Measurements from ENCODE around the gene ANTKMT. TPM values are rescaled to one million over a fixed set of nuclear protein-coding genes. Genes with fewer than 3 reads are reported as not detected.

ANTKMT gene
- total and polyA plus RNA-seq, 7 experiments from 2014 or later = 11.9 to 26.8 (median 14.7) TPM

GRCh38 chr16:764848-765487 is 44.0 kb downstream of the ANTKMT start:
- no peak overlapping the region for H3K27ac ChIP-seq (ENCODE audit: low read depth, low read length)
- intact Hi-C loops (cut with micrococcal nuclease) = no loop called here
- DNase-seq (no peak), ATAC-seq (no peak)
- Mint-ChIP-seq H3K4me1 (no peaks in the 10 kb centered on the region), H3K9me3 (no peaks in the 10 kb centered on the region), H3K36me3 (no peaks in the 10 kb centered on the region), H3K27me3 (peaks cover 0 to 3% (median 0%) of the 10 kb centered on the region in 5 donors), H3K4me3 (no peak overlapping the region), H3K27ac (no peak overlapping the region)
- ChIA-PET CTCF (no interaction called here), POLR2A (no interaction called here)
- H3K9me3 ChIP-seq (ENCODE audit: control insufficient read depth in 2 of 3, low read length in 3 of 3) = no peaks in the 10 kb centered on the region
- H3K36me3 ChIP-seq (ENCODE audit: control insufficient read depth in 2 of 3, insufficient read depth in 3 of 3, low read length in 3 of 3) = no peaks in the 10 kb centered on the region
- H3K4me3 ChIP-seq (ENCODE audit: low read length) = no peak overlapping the region
- H3K27me3 ChIP-seq (ENCODE audit: control insufficient read depth in 2 of 2, insufficient read depth in 2 of 2, low read length in 2 of 2) = no peaks in the 10 kb centered on the region
- no peaks in the 10 kb centered on the region for H3K4me1 ChIP-seq (ENCODE audit: control insufficient read depth in 2 of 2, insufficient read depth in 2 of 2, low read length in 2 of 2)

DNA sequence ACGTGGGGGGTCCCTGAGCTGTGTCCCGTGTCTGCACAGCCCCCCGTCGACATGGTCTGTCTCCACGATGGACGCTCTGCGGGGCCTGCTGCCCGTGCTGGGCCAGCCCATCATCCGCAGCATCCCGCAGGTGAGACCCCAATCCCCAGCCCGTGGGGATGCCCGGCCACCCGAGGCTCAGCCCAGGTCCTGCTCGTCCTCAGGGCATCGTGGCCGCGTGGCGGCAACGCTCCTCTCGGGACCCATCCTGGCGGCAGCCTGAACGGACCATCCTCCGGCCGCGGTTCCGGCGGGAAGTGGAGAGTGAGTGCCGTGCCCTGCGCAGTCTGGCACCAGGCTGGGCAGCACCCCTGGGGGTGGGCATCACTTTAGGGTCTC is 44.5 kb downstream of the ANTKMT start:
- intact Hi-C loops (cut with micrococcal nuclease) = no loop called here
- CTCF ChIA-PET = no interaction called here
- no peaks in the 10 kb centered on the region for H3K9me3 ChIP-seq (ENCODE audit: control insufficient read depth in 2 of 3, low read length in 3 of 3)

DNA sequence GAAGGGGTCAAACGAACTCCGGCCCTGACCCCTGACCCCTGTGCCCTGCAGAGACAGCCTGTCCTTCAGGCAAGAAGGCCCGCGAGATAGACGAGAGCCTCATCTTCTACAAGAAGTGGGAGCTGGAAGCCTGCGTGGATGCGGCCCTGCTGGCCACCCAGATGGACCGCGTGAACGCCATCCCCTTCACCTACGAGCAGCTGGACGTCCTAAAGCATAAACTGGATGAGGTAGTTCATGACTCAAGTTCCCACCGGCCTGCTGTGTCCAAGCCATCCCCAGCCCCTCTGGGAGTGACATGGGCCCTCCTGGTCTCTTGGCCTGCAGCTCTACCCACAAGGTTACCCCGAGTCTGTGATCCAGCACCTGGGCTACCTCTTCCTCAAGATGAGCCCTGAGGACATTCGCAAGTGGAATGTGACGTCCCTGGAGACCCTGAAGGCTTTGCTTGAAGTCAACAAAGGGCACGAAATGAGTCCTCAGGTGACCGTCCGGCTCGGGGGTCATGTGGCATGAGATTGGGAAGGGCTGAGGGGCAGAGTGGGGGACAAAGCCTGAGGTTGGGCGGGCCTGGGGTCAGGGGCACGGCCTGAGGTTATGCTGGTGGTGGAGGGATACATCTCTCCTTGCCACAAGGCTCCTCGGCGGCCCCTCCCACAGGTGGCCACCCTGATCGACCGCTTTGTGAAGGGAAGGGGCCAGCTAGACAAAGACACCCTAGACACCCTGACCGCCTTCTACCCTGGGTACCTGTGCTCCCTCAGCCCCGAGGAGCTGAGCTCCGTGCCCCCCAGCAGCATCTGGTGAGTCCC is 45.3 kb downstream of the ANTKMT start:
- Histone ChIP-seq H3K4me1 (ENCODE audit: control insufficient read depth in 2 of 2, insufficient read depth in 2 of 2, low read length in 2 of 2) (no peaks in the 10 kb centered on the region), H3K36me3 (ENCODE audit: control insufficient read depth in 2 of 3, insufficient read depth in 3 of 3, low read length in 3 of 3) (no peaks in the 10 kb centered on the region), H3K27me3 (ENCODE audit: control insufficient read depth in 2 of 2, insufficient read depth in 2 of 2, low read length in 2 of 2) (no peaks in the 10 kb centered on the region), H3K27ac (ENCODE audit: low read depth, low read length) (no peak overlapping the region), H3K9me3 (ENCODE audit: control insufficient read depth in 2 of 3, low read length in 3 of 3) (no peaks in the 10 kb centered on the region), H3K4me3 (ENCODE audit: low read length) (no peak overlapping the region)
- no peak overlapping the region for H3K4me3 Mint-ChIP-seq
- peaks cover 0 to 3% (median 0%) of the 10 kb centered on the region in 5 donors for H3K27me3 Mint-ChIP-seq
- ChIA-PET POLR2A (no interaction called here), CTCF (interaction anchor here (0.6 kb wide), 1 partner anchor 717 kb away, joined by 3 read pairs; no protein-coding TSS in a partner anchor)
- intact Hi-C loops (cut with micrococcal nuclease) = no loop called here
- DNase-seq (no peak), ATAC-seq (no peak)
- H3K36me3 Mint-ChIP-seq = no peaks in the 10 kb centered on the region
- no peaks in the 10 kb centered on the region for H3K4me1 Mint-ChIP-seq
- no peak overlapping the region for H3K27ac Mint-ChIP-seq
- no peaks in the 10 kb centered on the region for H3K9me3 Mint-ChIP-seq

More for the DNA sequence above, 44.5 kb downstream of the ANTKMT start:
- POLR2A ChIA-PET = no interaction called here
- Mint-ChIP-seq H3K27me3 (peaks cover 0 to 3% (median 0%) of the 10 kb centered on the region in 5 donors), H3K9me3 (no peaks in the 10 kb centered on the region), H3K4me3 (no peak overlapping the region), H3K36me3 (no peaks in the 10 kb centered on the region), H3K4me1 (no peaks in the 10 kb centered on the region), H3K27ac (no peak overlapping the region)
- H3K27me3 ChIP-seq (ENCODE audit: control insufficient read depth in 2 of 2, insufficient read depth in 2 of 2, low read length in 2 of 2) = no peaks in the 10 kb centered on the region
- DNase-seq (no peak), ATAC-seq (no peak)
- H3K4me3 ChIP-seq (ENCODE audit: low read length) = no peak overlapping the region
- no peak overlapping the region for H3K27ac ChIP-seq (ENCODE audit: low read depth, low read length)
- no peaks in the 10 kb centered on the region for H3K36me3 ChIP-seq (ENCODE audit: control insufficient read depth in 2 of 3, insufficient read depth in 3 of 3, low read length in 3 of 3)
- no peaks in the 10 kb centered on the region for H3K4me1 ChIP-seq (ENCODE audit: control insufficient read depth in 2 of 2, insufficient read depth in 2 of 2, low read length in 2 of 2)

DNA sequence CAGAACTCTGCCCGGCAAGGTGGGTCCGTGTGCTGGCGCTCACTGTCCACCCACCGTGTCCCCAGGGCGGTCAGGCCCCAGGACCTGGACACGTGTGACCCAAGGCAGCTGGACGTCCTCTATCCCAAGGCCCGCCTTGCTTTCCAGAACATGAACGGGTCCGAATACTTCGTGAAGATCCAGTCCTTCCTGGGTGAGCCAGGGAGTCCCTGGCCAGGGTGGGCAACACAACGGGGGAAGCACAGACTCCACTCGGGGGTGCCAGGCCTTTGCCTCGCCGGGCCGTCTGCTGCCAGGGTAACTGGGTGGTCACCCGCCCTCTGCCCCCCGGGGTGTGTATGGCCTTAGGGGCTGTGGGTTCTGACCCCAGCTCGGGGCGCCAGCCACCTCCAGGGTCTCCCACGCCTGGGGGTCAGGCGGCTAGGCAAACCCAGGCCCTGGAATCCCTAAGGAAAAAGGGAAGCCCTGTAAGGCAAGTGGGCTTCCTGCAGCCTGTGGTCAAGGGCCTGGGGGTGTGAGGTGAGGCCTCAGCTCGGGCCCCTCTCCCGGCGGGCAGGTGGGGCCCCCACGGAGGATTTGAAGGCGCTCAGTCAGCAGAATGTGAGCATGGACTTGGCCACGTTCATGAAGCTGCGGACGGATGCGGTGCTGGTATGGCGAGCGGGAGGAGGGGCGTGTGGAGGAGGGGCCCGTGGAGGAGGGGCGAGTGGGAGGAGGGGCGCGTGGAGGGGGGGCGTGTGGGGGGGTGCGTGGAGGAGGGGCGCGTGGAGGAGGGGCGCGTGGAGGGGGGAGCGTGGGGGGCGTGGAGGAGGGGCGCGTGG is 46.1 kb downstream of the ANTKMT start:
- no peaks in the 10 kb centered on the region for H3K9me3 ChIP-seq (ENCODE audit: control insufficient read depth in 2 of 3, low read length in 3 of 3)
- DNase-seq = no peak
- ATAC-seq = no peak
- no peaks in the 10 kb centered on the region for H3K36me3 ChIP-seq (ENCODE audit: control insufficient read depth in 2 of 3, insufficient read depth in 3 of 3, low read length in 3 of 3)
- no peak overlapping the region for H3K27ac ChIP-seq (ENCODE audit: low read depth, low read length)
- no peaks in the 10 kb centered on the region for H3K4me1 Mint-ChIP-seq
- H3K4me3 ChIP-seq (ENCODE audit: low read length) = no peak overlapping the region
- ChIA-PET POLR2A (no interaction called here), CTCF (interaction anchor here (0.6 kb wide), 1 partner anchor 716 kb away, joined by 3 read pairs; no protein-coding TSS in a partner anchor)
- no peaks in the 10 kb centered on the region for H3K4me1 ChIP-seq (ENCODE audit: control insufficient read depth in 2 of 2, insufficient read depth in 2 of 2, low read length in 2 of 2)
- no peaks in the 10 kb centered on the region for H3K9me3 Mint-ChIP-seq
- no peak overlapping the region for H3K4me3 Mint-ChIP-seq
- intact Hi-C loops (cut with micrococcal nuclease) = no loop called here
- no peaks in the 10 kb centered on the region for H3K27me3 ChIP-seq (ENCODE audit: control insufficient read depth in 2 of 2, insufficient read depth in 2 of 2, low read length in 2 of 2)
- peaks cover 0 to 3% (median 0%) of the 10 kb centered on the region in 5 donors for H3K27me3 Mint-ChIP-seq
- no peaks in the 10 kb centered on the region for H3K36me3 Mint-ChIP-seq
- H3K27ac Mint-ChIP-seq = no peak overlapping the region

GRCh38 chr16:767743-768235 is 46.8 kb downstream of the ANTKMT start:
- Mint-ChIP-seq H3K9me3 (no peaks in the 10 kb centered on the region), H3K4me3 (no peak overlapping the region), H3K4me1 (no peaks in the 10 kb centered on the region), H3K36me3 (no peaks in the 10 kb centered on the region), H3K27ac (no peak overlapping the region), H3K27me3 (peaks cover 0 to 3% (median 0%) of the 10 kb centered on the region in 5 donors)
- no peaks in the 10 kb centered on the region for H3K9me3 ChIP-seq (ENCODE audit: control insufficient read depth in 2 of 3, low read length in 3 of 3)
- no peaks in the 10 kb centered on the region for H3K36me3 ChIP-seq (ENCODE audit: control insufficient read depth in 2 of 3, insufficient read depth in 3 of 3, low read length in 3 of 3)
- no peak overlapping the region for H3K4me3 ChIP-seq (ENCODE audit: low read length)
- ATAC-seq (no peak), DNase-seq (no peak)
- no peaks in the 10 kb centered on the region for H3K27me3 ChIP-seq (ENCODE audit: control insufficient read depth in 2 of 2, insufficient read depth in 2 of 2, low read length in 2 of 2)
- H3K4me1 ChIP-seq (ENCODE audit: control insufficient read depth in 2 of 2, insufficient read depth in 2 of 2, low read length in 2 of 2) = no peaks in the 10 kb centered on the region
- no peak overlapping the region for H3K27ac ChIP-seq (ENCODE audit: low read depth, low read length)
- CTCF ChIA-PET = no interaction called here
- POLR2A ChIA-PET = no interaction called here
- intact Hi-C loops (cut with micrococcal nuclease) = no loop called here

DNA sequence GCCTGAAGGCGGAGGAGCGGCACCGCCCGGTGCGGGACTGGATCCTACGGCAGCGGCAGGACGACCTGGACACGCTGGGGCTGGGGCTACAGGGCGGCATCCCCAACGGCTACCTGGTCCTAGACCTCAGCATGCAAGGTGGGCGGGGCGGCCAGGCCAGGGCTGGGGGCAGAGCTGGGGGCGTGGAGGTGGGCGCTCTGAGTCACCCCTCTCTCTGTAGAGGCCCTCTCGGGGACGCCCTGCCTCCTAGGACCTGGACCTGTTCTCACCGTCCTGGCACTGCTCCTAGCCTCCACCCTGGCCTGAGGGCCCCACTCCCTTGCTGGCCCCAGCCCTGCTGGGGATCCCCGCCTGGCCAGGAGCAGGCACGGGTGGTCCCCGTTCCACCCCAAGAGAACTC is 47.5 kb downstream of the ANTKMT start:
- Mint-ChIP-seq H3K36me3 (no peaks in the 10 kb centered on the region), H3K9me3 (no peaks in the 10 kb centered on the region), H3K4me3 (no peak overlapping the region), H3K27ac (no peak overlapping the region), H3K4me1 (no peaks in the 10 kb centered on the region), H3K27me3 (peaks cover 0 to 3% (median 0%) of the 10 kb centered on the region in 5 donors)
- ATAC-seq (no peak), DNase-seq (no peak)
- no peak overlapping the region for H3K4me3 ChIP-seq (ENCODE audit: low read length)
- H3K4me1 ChIP-seq (ENCODE audit: control insufficient read depth in 2 of 2, insufficient read depth in 2 of 2, low read length in 2 of 2) = no peaks in the 10 kb centered on the region
- ChIA-PET POLR2A (no interaction called here), CTCF (no interaction called here)
- H3K9me3 ChIP-seq (ENCODE audit: control insufficient read depth in 2 of 3, low read length in 3 of 3) = no peaks in the 10 kb centered on the region
- H3K27me3 ChIP-seq (ENCODE audit: control insufficient read depth in 2 of 2, insufficient read depth in 2 of 2, low read length in 2 of 2) = no peaks in the 10 kb centered on the region
- no peaks in the 10 kb centered on the region for H3K36me3 ChIP-seq (ENCODE audit: control insufficient read depth in 2 of 3, insufficient read depth in 3 of 3, low read length in 3 of 3)
- intact Hi-C loops (cut with micrococcal nuclease) = no loop called here
- H3K27ac ChIP-seq (ENCODE audit: low read depth, low read length) = no peak overlapping the region

Data from naive thymus-derived CD4-positive, alpha-beta T cell (primary cell).